ENCODE measurements around the gene BTBD3. TPM values are rescaled to one million over a fixed set of nuclear protein-coding genes. Genes with fewer than 3 reads are reported as not detected.

Gene BTBD3
- total and polyA plus RNA-seq, 4 donors: 3.0 to 13.1 (median 8.4) TPM

- 92% methylated on average over 4 of the region's 4 CpGs for WGBS
These were observed 8.8 kb downstream of the BTBD3 start for GRCh38 chr20:11926292-11926998.

DNA sequence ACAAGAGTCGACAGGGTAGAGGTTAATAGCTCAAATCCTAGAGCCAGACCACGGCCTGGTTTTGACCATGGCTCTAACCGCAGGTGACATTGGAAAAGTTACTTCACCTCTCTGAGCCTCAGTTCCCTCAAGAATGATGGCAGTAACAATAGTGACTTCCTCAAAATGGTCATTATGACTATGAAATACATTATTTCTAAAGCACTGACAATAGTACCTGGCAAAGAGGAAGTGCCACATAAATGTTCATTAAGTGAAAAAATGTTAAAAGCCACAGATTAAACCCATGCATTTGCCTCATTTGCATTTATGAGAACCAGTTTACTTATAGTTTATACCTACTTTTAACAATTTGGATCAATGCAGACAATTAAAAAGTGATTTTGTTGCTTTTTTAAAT lies 12.3 kb downstream of the BTBD3 start:
- H3K9ac ChIP-seq (ENCODE audit: low read depth in 1 of 2, low read length in 2 of 2): no peak overlapping the region
- H3K4me3 ChIP-seq (ENCODE audit: low read depth in 1 of 3, low read length in 3 of 3): no peak overlapping the region
- 94% methylated on average over 3 of the region's 3 CpGs for WGBS
- H3K27me3 ChIP-seq (ENCODE audit: control insufficient read depth in 4 of 4, insufficient read depth in 4 of 4, low read length in 3 of 4): no peaks in the 10 kb centered on the region
- peaks cover 0 to 2% (median under 1%) of the 10 kb centered on the region in 4 donors for H3K36me3 ChIP-seq (ENCODE audit: control insufficient read depth in 4 of 4, insufficient read depth in 3 of 4, low read depth in 1 of 4, low read length in 3 of 4)
- TF ChIP-seq RXRA (IDR thresholded peaks at IDR 0.05): no peak
- H3K9me3 ChIP-seq (ENCODE audit: control insufficient read depth in 4 of 4, low read length in 3 of 4): no peaks in the 10 kb centered on the region
- H3K27ac ChIP-seq (ENCODE audit: low read depth in 1 of 2, low read length in 2 of 2): no peak overlapping the region
- DNase-seq (ENCODE audit: low spot score): no peak
- no peaks in the 10 kb centered on the region for H3K4me1 ChIP-seq (ENCODE audit: control insufficient read depth in 4 of 4, insufficient read depth in 4 of 4, low read length in 3 of 4)

More at GRCh38 chr20:11926292-11926998, 8.8 kb downstream of the BTBD3 start:
- no peaks in the 10 kb centered on the region for H3K9me3 ChIP-seq (ENCODE audit: control insufficient read depth in 4 of 4, low read length in 3 of 4)
- TF ChIP-seq HNF4G (IDR thresholded peaks at IDR 0.05) (no peak), TAF1 (conservative IDR thresholded peaks at IDR 0.05) (no peak), EGR1 (IDR thresholded peaks at IDR 0.05; ENCODE audit: low read depth in 2 of 2) (no peak), ATF3 (IDR thresholded peaks at IDR 0.05) (no peak), HNF4A (conservative IDR thresholded peaks at IDR 0.05) (no peak), FOXA1 (IDR thresholded peaks at IDR 0.05) (no peak), YY1 (IDR thresholded peaks at IDR 0.05) (no peak), RAD21 (IDR thresholded peaks at IDR 0.05) (no peak), NR2F2 (IDR thresholded peaks at IDR 0.05) (no peak), SP1 (IDR thresholded peaks at IDR 0.05) (no peak)
- TF ChIP-seq, protein P1, sequence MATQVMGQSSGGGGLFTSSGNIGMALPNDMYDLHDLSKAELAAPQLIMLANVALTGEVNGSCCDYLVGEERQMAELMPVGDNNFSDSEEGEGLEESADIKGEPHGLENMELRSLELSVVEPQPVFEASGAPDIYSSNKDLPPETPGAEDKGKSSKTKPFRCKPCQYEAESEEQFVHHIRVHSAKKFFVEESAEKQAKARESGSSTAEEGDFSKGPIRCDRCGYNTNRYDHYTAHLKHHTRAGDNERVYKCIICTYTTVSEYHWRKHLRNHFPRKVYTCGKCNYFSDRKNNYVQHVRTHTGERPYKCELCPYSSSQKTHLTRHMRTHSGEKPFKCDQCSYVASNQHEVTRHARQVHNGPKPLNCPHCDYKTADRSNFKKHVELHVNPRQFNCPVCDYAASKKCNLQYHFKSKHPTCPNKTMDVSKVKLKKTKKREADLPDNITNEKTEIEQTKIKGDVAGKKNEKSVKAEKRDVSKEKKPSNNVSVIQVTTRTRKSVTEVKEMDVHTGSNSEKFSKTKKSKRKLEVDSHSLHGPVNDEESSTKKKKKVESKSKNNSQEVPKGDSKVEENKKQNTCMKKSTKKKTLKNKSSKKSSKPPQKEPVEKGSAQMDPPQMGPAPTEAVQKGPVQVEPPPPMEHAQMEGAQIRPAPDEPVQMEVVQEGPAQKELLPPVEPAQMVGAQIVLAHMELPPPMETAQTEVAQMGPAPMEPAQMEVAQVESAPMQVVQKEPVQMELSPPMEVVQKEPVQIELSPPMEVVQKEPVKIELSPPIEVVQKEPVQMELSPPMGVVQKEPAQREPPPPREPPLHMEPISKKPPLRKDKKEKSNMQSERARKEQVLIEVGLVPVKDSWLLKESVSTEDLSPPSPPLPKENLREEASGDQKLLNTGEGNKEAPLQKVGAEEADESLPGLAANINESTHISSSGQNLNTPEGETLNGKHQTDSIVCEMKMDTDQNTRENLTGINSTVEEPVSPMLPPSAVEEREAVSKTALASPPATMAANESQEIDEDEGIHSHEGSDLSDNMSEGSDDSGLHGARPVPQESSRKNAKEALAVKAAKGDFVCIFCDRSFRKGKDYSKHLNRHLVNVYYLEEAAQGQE (IDR thresholded peaks at IDR 0.05): no peak
- TF ChIP-seq, protein P2, sequence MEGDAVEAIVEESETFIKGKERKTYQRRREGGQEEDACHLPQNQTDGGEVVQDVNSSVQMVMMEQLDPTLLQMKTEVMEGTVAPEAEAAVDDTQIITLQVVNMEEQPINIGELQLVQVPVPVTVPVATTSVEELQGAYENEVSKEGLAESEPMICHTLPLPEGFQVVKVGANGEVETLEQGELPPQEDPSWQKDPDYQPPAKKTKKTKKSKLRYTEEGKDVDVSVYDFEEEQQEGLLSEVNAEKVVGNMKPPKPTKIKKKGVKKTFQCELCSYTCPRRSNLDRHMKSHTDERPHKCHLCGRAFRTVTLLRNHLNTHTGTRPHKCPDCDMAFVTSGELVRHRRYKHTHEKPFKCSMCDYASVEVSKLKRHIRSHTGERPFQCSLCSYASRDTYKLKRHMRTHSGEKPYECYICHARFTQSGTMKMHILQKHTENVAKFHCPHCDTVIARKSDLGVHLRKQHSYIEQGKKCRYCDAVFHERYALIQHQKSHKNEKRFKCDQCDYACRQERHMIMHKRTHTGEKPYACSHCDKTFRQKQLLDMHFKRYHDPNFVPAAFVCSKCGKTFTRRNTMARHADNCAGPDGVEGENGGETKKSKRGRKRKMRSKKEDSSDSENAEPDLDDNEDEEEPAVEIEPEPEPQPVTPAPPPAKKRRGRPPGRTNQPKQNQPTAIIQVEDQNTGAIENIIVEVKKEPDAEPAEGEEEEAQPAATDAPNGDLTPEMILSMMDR (IDR thresholded peaks at IDR 0.05; ENCODE audit: low read depth, low read length, missing input control): no peak
- H3K27me3 ChIP-seq (ENCODE audit: control insufficient read depth in 4 of 4, insufficient read depth in 4 of 4, low read length in 3 of 4): no peaks in the 10 kb centered on the region
- H3K4me1 ChIP-seq (ENCODE audit: control insufficient read depth in 4 of 4, insufficient read depth in 4 of 4, low read length in 3 of 4): no peaks in the 10 kb centered on the region
- peaks cover 0 to 4% (median 2%) of the 10 kb centered on the region in 4 donors for H3K36me3 ChIP-seq (ENCODE audit: control insufficient read depth in 4 of 4, insufficient read depth in 3 of 4, low read depth in 1 of 4, low read length in 3 of 4)
- DNase-seq (ENCODE audit: low spot score): no peak
- no peak overlapping the region for H3K27ac ChIP-seq (ENCODE audit: low read depth in 1 of 2, low read length in 2 of 2)
- no peak overlapping the region for H3K4me3 ChIP-seq (ENCODE audit: low read depth in 1 of 3, low read length in 3 of 3)
- H3K9ac ChIP-seq (ENCODE audit: low read depth in 1 of 2, low read length in 2 of 2): no peak overlapping the region

Data from liver (tissue), 9 donors.